Muscle layer of colon (tissue), 2 donors: ENCODE results near the gene HES5.

ENCODE experiments used
- H3K27ac ChIP-seq: one replicate; pipeline ENCODE4 v1.7.0; 2013; ENCODE audit warnings: low read depth, mild to moderate bottlenecking, low read length, moderate library complexity
- H3K27me3 ChIP-seq, 2 donors: one replicate each; pipeline ENCODE4 v1.7.0; 2013; ENCODE audit warnings: low read length in 2 of 2, mild to moderate bottlenecking in 2 of 2; ENCODE audit not compliant: insufficient read depth in 2 of 2, control insufficient read depth in 1 of 2
- H3K36me3 ChIP-seq: one replicate; pipeline ENCODE4 v1.7.0; 2013; ENCODE audit warnings: mild to moderate bottlenecking, low read length; ENCODE audit not compliant: insufficient read depth
- H3K4me1 ChIP-seq: one replicate; pipeline ENCODE4 v1.7.0; 2013; ENCODE audit warnings: mild to moderate bottlenecking, low read length; ENCODE audit not compliant: insufficient read depth
- H3K4me3 ChIP-seq, 2 donors: one replicate each; pipeline ENCODE4 v1.7.0; 2013; ENCODE audit warnings: low read length in 2 of 2, low read depth in 1 of 2, mild to moderate bottlenecking in 1 of 2, moderate library complexity in 1 of 2
- H3K9ac ChIP-seq: one replicate; pipeline ENCODE4 v1.7.0; 2013; ENCODE audit warnings: low read length
- H3K9me3 ChIP-seq: one replicate; pipeline ENCODE4 v1.7.0; 2013; ENCODE audit warnings: mild to moderate bottlenecking, low read length
- donor health status: abdominal sarcoma.
- donor health status: Adenocarcinoma of cecum.

HES5 gene

GRCh38 chr1:2516124-2516523 lies 13.9 kb downstream of the HES5 start:
- H3K4me3 ChIP-seq: no peak overlapping the region
- no peak overlapping the region for H3K9ac ChIP-seq
- no peaks in the 10 kb centered on the region for H3K27me3 ChIP-seq
- H3K27ac ChIP-seq: no peak overlapping the region
- H3K36me3 ChIP-seq: peaks cover 93% of the 10 kb centered on the region
- H3K9me3 ChIP-seq: no peaks in the 10 kb centered on the region
- no peaks in the 10 kb centered on the region for H3K4me1 ChIP-seq

GRCh38 chr1:2515763-2516080 lies 14.3 kb downstream of the HES5 start:
- Histone ChIP-seq H3K27ac (no peak overlapping the region), H3K4me3 (no peak overlapping the region), H3K9ac (no peak overlapping the region), H3K9me3 (no peaks in the 10 kb centered on the region), H3K36me3 (peaks cover 93% of the 10 kb centered on the region), H3K27me3 (no peaks in the 10 kb centered on the region), H3K4me1 (no peaks in the 10 kb centered on the region)

GRCh38 chr1:2514863-2515762 lies 14.9 kb downstream of the HES5 start:
- no peaks in the 10 kb centered on the region for H3K4me1 ChIP-seq
- no peaks in the 10 kb centered on the region for H3K27me3 ChIP-seq
- no peak overlapping the region for H3K9ac ChIP-seq
- H3K36me3 ChIP-seq: peaks cover 95% of the 10 kb centered on the region
- no peak overlapping the region for H3K4me3 ChIP-seq
- no peaks in the 10 kb centered on the region for H3K9me3 ChIP-seq
- no peak overlapping the region for H3K27ac ChIP-seq

GRCh38 chr1:2513939-2514652 lies 16.0 kb downstream of the HES5 start:
- Histone ChIP-seq H3K4me3 (no peak overlapping the region), H3K36me3 (peaks cover 93% of the 10 kb centered on the region), H3K4me1 (no peaks in the 10 kb centered on the region), H3K27me3 (no peaks in the 10 kb centered on the region), H3K27ac (no peak overlapping the region), H3K9me3 (no peaks in the 10 kb centered on the region), H3K9ac (no peak overlapping the region)

GRCh38 chr1:2512862-2513421 lies 17.1 kb downstream of the HES5 start:
- H3K27ac ChIP-seq: no peak overlapping the region
- H3K36me3 ChIP-seq: peaks cover 82% of the 10 kb centered on the region
- no peak overlapping the region for H3K9ac ChIP-seq
- H3K4me3 ChIP-seq: no peak overlapping the region
- no peaks in the 10 kb centered on the region for H3K4me1 ChIP-seq
- no peaks in the 10 kb centered on the region for H3K27me3 ChIP-seq
- H3K9me3 ChIP-seq: no peaks in the 10 kb centered on the region

- Histone ChIP-seq H3K27me3 (peaks cover 0 to 9% of the 10 kb centered on the region in 2 donors), H3K27ac (no peak overlapping the region), H3K9me3 (no peaks in the 10 kb centered on the region), H3K9ac (no peak overlapping the region), H3K4me1 (no peaks in the 10 kb centered on the region), H3K36me3 (peaks cover 58% of the 10 kb centered on the region), H3K4me3 (no peak overlapping the region)
Measured at GRCh38 chr1:2510366-2511155, 19.5 kb downstream of the HES5 start.

GRCh38 chr1:2509589-2509988 lies 20.5 kb downstream of the HES5 start:
- Histone ChIP-seq H3K27me3 (peaks cover 0 to 18% of the 10 kb centered on the region in 2 donors), H3K4me1 (no peaks in the 10 kb centered on the region), H3K9me3 (no peaks in the 10 kb centered on the region), H3K9ac (no peak overlapping the region), H3K4me3 (no peak overlapping the region), H3K27ac (no peak overlapping the region), H3K36me3 (peaks cover 49% of the 10 kb centered on the region)

GRCh38 chr1:2508751-2509150 lies 21.3 kb downstream of the HES5 start:
- H3K4me3 ChIP-seq: no peak overlapping the region
- peaks cover 0 to 27% of the 10 kb centered on the region in 2 donors for H3K27me3 ChIP-seq
- no peak overlapping the region for H3K9ac ChIP-seq
- H3K36me3 ChIP-seq: peaks cover 43% of the 10 kb centered on the region
- no peaks in the 10 kb centered on the region for H3K9me3 ChIP-seq
- no peaks in the 10 kb centered on the region for H3K4me1 ChIP-seq
- no peak overlapping the region for H3K27ac ChIP-seq

GRCh38 chr1:2508180-2508579 lies 21.9 kb downstream of the HES5 start:
- Histone ChIP-seq H3K36me3 (peaks cover 37% of the 10 kb centered on the region), H3K9ac (no peak overlapping the region), H3K4me1 (no peaks in the 10 kb centered on the region), H3K9me3 (no peaks in the 10 kb centered on the region), H3K27ac (no peak overlapping the region), H3K4me3 (no peak overlapping the region), H3K27me3 (peaks cover 0 to 33% of the 10 kb centered on the region in 2 donors)

- H3K4me1 ChIP-seq: no peaks in the 10 kb centered on the region
- H3K4me3 ChIP-seq: no peak overlapping the region
- H3K36me3 ChIP-seq: peaks cover 33% of the 10 kb centered on the region
- no peaks in the 10 kb centered on the region for H3K9me3 ChIP-seq
- peaks cover 0 to 37% of the 10 kb centered on the region in 2 donors for H3K27me3 ChIP-seq
- no peak overlapping the region for H3K27ac ChIP-seq
- no peak overlapping the region for H3K9ac ChIP-seq
Measured at GRCh38 chr1:2507744-2508155, 22.3 kb downstream of the HES5 start.
